HCT116 (cell line): ENCODE data around the gene SMIM32.

Source experiments
- POLR2A ChIP-seq: IDR thresholded peaks from 2 replicates; pipeline ENCODE4 v1.7.0; 2011; ENCODE audit warnings: borderline replicate concordance; ENCODE audit not compliant: insufficient read depth, insufficient read length; ENCODE audit errors: extremely low read depth
- ZNF274 ChIP-seq: fragments of 200-500 bp; sonication (Bioruptor generic); IDR thresholded peaks from 2 replicates; pipeline ENCODE4 v1.6.1; 2014; ENCODE audit warnings: mild to moderate bottlenecking, low read depth, low read length, inconsistent platforms
- TF ChIP-seq, protein P1 (sequence below), 3 experiments: fragments of 200-600 bp in 1 of 3; sonication (generic) in 1 of 3; IDR thresholded peaks in 2 of 3; conservative IDR thresholded peaks in 1 of 3; 2 replicates each; pipeline ENCODE4 v1.5.1; 2012 to 2017; ENCODE audit warnings: low read depth in 2 of 3, low read length in 2 of 3, antibody characterized with exemption in 1 of 3, borderline replicate concordance in 1 of 3, control low read depth in 1 of 3, mild to moderate bottlenecking in 1 of 3, mixed read lengths in 1 of 3, mixed run types in 1 of 3, moderate library complexity in 1 of 3; ENCODE audit not compliant: insufficient read depth in 1 of 3

DNA sequence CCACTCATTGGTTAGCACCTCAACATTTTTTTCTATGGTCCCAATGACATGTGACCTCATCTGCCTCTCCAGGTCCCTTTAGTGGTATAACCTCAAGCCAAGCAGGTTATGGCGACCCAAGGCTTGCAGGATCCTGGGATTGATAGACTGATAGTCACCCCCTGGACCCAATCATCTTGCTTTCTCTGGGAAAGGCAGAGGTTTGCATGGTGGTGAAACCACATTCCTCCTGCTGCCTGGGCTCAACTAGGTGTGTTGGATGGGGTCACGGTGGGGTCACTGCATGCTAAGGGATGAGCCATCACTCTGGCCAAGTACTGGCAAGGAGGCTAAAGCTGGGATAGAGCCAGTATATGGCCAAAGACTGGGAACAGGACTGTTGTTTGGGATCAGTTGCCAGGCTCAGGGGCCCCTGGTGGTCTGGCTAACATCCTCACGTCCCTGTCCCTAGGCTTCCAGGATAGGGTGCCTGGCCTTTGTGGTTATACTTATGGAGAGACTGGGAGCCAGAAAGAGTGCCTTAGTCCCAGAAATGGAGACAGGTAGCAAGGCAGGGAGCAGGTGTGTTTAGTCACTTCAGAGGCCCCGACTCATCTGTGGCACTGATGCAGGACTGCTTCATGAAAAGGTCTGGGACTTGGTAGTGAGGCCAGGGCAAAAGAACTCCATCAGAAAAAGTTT lies 4.6 kb upstream of the SMIM32 start:
- TF ChIP-seq POLR2A (no peak), ZNF274 (no peak)
- TF ChIP-seq, protein P1, sequence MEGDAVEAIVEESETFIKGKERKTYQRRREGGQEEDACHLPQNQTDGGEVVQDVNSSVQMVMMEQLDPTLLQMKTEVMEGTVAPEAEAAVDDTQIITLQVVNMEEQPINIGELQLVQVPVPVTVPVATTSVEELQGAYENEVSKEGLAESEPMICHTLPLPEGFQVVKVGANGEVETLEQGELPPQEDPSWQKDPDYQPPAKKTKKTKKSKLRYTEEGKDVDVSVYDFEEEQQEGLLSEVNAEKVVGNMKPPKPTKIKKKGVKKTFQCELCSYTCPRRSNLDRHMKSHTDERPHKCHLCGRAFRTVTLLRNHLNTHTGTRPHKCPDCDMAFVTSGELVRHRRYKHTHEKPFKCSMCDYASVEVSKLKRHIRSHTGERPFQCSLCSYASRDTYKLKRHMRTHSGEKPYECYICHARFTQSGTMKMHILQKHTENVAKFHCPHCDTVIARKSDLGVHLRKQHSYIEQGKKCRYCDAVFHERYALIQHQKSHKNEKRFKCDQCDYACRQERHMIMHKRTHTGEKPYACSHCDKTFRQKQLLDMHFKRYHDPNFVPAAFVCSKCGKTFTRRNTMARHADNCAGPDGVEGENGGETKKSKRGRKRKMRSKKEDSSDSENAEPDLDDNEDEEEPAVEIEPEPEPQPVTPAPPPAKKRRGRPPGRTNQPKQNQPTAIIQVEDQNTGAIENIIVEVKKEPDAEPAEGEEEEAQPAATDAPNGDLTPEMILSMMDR (IDR thresholded peaks at IDR 0.05 in 2 of 3, conservative IDR thresholded peaks at IDR 0.05 in 1 of 3; ENCODE audit: borderline replicate concordance in 1 of 3, insufficient read depth in 1 of 3, low read depth in 2 of 3, low read length in 2 of 3) = no peak
